ENCODE results near the gene RPRD1B. TPM values are rescaled to one million over a fixed set of nuclear protein-coding genes. Genes with fewer than 3 reads are reported as not detected.

RPRD1B gene
- total and polyA plus RNA-seq, 2 of the 13 experiments (the other 11 are each of a cell fraction or from before 2014, with no cell fraction given): 31.1 to 41.5 TPM

- TF ChIP-seq ZNF891 (CRISPR knock-in tag; IDR thresholded peaks at IDR 0.05) (0 out of 2 replicates have a peak, but pooled peaks have one; percentile 23), GATA4 (IDR thresholded peaks at IDR 0.05; ENCODE audit: borderline replicate concordance, low read depth) (no peak), ZNF431 (CRISPR knock-in tag; IDR thresholded peaks at IDR 0.05; ENCODE audit: borderline replicate concordance, low read depth) (no peak), ZNF850 (CRISPR knock-in tag; conservative IDR thresholded peaks at IDR 0.05) (no peak), ATAD3A (CRISPR knock-in tag; IDR thresholded peaks at IDR 0.05) (no peak), HNRNPH1 (optimal IDR thresholded peaks at IDR 0.05; ENCODE audit: low read depth, low read length) (no peak), SMAD9 (CRISPR knock-in tag; IDR thresholded peaks at IDR 0.05) (no peak), ZNF569 (CRISPR knock-in tag; IDR thresholded peaks at IDR 0.05; ENCODE audit: borderline replicate concordance) (no peak), ZNF12 (CRISPR knock-in tag; IDR thresholded peaks at IDR 0.05) (no peak), ZNF619 (CRISPR knock-in tag; IDR thresholded peaks at IDR 0.05) (no peak), MIER2 (CRISPR knock-in tag; IDR thresholded peaks at IDR 0.05) (no peak), ATF1 (CRISPR knock-in tag; IDR thresholded peaks at IDR 0.05) (no peak), DDIT3 (CRISPR knock-in tag; IDR thresholded peaks at IDR 0.05) (no peak), DNMT1 (CRISPR knock-in tag; IDR thresholded peaks at IDR 0.05) (0 out of 2 replicates have a peak, but pooled peaks have one; percentile 62), NCOR1 (IDR thresholded peaks at IDR 0.05; ENCODE audit: borderline replicate concordance, low read length) (no peak), CC2D1A (CRISPR knock-in tag; IDR thresholded peaks at IDR 0.05) (no peak), MTF2 (CRISPR knock-in tag; IDR thresholded peaks at IDR 0.05; ENCODE audit: borderline replicate concordance) (no peak), KLF15 (CRISPR knock-in tag; IDR thresholded peaks at IDR 0.05; ENCODE audit: borderline replicate concordance) (no peak), BCLAF1 (IDR thresholded peaks at IDR 0.05) (no peak), TCF7L2 (IDR thresholded peaks at IDR 0.05; ENCODE audit: low read depth, low read length) (no peak), GLI4 (CRISPR knock-in tag; IDR thresholded peaks at IDR 0.05; ENCODE audit: borderline replicate concordance) (no peak)
- TF ChIP-seq, protein P1, sequence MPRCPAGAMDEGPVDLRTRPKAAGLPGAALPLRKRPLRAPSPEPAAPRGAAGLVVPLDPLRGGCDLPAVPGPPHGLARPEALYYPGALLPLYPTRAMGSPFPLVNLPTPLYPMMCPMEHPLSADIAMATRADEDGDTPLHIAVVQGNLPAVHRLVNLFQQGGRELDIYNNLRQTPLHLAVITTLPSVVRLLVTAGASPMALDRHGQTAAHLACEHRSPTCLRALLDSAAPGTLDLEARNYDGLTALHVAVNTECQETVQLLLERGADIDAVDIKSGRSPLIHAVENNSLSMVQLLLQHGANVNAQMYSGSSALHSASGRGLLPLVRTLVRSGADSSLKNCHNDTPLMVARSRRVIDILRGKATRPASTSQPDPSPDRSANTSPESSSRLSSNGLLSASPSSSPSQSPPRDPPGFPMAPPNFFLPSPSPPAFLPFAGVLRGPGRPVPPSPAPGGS (CRISPR knock-in tag; IDR thresholded peaks at IDR 0.05): no peak
- TF ChIP-seq, protein P2, sequence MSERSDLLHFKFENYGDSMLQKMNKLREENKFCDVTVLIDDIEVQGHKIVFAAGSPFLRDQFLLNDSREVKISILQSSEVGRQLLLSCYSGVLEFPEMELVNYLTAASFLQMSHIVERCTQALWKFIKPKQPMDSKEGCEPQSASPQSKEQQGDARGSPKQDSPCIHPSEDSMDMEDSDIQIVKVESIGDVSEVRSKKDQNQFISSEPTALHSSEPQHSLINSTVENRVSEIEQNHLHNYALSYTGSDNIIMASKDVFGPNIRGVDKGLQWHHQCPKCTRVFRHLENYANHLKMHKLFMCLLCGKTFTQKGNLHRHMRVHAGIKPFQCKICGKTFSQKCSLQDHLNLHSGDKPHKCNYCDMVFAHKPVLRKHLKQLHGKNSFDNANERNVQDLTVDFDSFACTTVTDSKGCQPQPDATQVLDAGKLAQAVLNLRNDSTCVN (CRISPR knock-in tag; IDR thresholded peaks at IDR 0.05; ENCODE audit: borderline replicate concordance): no peak
- TF ChIP-seq, protein P3, sequence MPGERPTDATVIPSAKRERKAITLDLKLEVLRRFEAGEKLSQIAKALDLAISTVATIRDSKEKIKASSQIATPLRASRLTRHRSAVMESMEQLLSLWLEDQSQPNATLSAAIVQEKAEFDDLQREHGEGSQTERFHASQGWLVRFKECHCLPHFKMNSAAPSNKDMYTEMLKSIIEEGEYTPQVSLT (CRISPR knock-in tag; IDR thresholded peaks at IDR 0.05; ENCODE audit: borderline replicate concordance, low read depth): no peak
Measured at GRCh38 chr20:38113401-38114325, 80.1 kb downstream of the RPRD1B start (continued).
